Stimulated activated CD8-positive, alpha-beta memory T cell treated with anti-CD3 and anti-CD28 coated beads, Interleukin-7, amount 100 ng/mL, for 1 hour (primary cell): ENCODE measurements around the gene RDH8.

Experiments
- DNase-seq, 2 donors: peaks; one replicate each; pipeline ENCODE4 v3.0.0-alpha.2; 2020; ENCODE audit warnings: low read depth in 2 of 2

Gene RDH8

GRCh38 chr19:10036601-10037071 lies 23.4 kb downstream of the RDH8 start:
- no peak for DNase-seq

GRCh38 chr19:10037367-10037766 lies 24.1 kb downstream of the RDH8 start:
- no peak for DNase-seq

DNA sequence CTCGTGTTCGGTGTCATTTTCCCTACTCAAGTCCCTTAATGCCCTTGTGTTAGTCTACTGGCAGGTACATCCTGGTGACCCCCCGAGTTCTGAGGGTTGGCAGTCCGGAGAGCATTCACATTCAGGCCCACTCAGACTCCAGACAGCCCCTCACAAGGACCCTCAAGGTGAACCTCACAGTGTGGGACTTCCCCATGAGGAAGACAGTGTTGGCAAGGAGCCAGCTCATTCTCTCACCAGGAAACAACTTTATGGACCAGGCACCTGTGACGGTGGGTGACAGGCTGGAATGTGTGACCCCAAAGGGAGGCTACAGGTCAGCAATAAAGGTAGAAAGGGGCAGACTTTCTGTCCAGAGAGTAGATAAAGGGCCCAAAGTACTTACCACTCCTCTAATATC lies 24.5 kb downstream of the RDH8 start:
- no peak for DNase-seq

GRCh38 chr19:10043286-10043927 lies 30.1 kb downstream of the RDH8 start:
- DNase-seq, result no peak

GRCh38 chr19:10044390-10044789 lies 31.1 kb downstream of the RDH8 start:
- no peak for DNase-seq

DNA sequence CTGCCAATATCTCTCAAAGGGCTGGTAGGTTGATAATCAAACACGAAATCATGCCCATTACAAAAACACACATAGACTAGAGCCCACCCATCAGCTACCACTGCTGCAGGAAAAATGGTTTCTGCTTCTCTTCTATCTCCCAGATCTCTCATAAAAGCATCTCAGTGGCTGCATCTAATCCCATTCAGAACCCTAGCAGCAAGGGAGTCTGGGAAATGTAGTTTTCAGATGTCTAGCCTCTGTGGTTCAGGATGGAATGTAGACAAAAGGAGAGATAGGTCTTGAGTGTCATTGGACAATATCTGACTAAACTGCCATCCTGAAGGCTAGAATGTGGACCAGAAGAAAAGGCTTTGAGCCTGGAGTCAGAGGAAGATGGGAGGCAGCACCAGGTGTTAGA lies 32.1 kb downstream of the RDH8 start:
- DNase-seq, result no peak

- DNase-seq, result no peak
Observed at GRCh38 chr19:10049626-10050025, 36.3 kb downstream of the RDH8 start.

DNA sequence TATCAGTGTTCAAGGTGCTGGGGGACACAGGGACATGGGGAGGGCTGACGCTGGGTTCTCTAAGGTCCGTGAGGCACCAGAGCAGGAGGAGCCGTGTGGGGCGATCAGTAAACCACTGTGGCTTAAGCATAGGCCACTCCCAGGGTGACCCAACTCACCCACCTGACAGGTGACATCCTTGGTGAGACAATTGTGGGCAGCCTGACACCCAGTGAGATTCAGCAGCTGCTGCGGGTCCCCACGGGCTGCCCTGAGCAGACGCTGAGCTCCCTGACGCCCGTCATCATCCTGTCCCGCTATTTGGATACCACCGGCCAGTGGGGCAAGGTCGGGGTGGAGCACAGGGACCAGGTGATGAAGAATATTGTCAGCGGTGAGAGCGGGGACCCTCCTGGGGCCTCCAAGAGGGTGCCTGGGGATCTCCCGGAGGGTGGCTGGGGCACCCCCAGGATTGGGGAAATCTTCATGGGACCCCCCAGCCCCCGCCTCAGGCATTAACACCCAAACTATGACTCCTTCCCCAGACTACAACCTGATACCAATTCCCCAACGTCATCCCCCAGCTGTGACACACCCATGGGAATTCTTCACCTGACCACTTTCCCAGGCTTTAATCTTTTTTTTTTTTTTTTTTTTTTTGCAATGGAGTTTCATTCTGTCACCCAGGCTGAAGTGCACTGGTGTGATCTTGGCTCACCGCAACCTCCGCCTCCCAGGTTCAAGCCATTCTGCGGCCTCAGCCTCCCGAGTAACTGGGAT lies 39.5 kb downstream of the RDH8 start:
- no peak for DNase-seq

DNA sequence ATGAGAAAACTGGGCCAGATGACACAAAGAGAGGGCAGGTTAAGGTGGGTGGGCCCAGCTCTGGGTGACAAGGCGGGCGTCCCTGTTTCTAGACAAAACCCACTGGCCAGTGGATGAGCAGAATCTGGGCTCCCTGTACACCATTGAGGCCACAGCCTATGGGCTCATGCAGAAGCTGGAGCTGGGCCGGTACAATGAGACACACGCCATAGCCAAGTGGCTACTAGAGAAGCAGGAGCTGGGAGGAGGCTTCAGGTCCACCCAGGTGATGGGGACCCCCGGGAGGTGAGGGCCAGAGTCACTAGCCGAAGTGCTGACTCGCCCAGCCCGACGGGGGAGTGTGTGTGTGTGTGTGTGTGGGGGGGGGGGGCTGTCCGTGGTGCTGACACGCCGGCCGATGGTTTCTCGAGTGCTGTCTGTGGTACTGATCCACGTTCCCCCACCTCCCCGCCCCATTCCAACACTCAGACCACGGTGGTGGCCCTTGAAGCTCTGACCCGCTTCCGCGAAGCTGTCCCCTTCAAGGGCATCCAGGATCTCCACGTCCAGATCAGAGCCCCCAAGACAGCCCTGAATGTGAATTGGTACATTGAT lies 48.5 kb downstream of the RDH8 start:
- DNase-seq, result no peak

DNA sequence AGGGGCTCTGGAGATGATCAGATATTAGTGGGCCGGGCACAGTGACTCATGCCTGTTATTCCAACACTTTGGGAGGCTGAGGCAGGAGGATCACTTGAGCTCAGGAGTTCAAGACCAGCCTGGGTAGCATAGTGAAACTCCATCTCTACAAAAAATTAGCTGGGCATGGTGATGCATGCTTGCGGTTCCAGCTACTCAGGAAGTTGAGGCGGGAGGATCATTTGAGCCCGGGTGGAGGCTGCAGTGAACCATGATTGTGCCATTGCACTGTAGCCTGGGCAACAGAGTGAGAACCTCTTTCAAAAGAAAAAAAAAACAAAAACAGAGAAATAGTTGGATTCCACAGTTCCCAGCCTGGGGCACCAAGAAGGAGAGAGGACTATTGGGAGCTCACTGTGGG lies 54.9 kb downstream of the RDH8 start:
- no peak for DNase-seq

DNA sequence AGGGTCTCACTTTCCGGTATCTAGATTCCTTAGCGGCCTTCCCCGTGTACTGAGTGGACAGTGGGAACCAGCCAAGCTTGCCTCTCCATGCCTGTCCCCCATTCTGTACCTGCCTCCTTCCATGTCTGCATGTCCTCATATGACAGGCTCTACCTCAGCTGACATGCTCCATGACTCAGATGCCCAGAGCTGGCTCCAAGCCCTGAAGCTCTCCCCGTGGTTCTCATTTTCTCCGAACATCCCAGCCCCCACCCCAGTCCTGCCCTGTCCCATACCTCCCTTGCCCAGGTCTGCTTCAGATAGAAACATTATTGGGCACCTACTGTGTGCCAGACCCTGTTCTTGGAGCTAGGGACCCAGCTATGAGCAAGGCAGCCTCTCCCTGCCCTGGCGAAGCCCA lies 55.8 kb downstream of the RDH8 start:
- no peak for DNase-seq

DNA sequence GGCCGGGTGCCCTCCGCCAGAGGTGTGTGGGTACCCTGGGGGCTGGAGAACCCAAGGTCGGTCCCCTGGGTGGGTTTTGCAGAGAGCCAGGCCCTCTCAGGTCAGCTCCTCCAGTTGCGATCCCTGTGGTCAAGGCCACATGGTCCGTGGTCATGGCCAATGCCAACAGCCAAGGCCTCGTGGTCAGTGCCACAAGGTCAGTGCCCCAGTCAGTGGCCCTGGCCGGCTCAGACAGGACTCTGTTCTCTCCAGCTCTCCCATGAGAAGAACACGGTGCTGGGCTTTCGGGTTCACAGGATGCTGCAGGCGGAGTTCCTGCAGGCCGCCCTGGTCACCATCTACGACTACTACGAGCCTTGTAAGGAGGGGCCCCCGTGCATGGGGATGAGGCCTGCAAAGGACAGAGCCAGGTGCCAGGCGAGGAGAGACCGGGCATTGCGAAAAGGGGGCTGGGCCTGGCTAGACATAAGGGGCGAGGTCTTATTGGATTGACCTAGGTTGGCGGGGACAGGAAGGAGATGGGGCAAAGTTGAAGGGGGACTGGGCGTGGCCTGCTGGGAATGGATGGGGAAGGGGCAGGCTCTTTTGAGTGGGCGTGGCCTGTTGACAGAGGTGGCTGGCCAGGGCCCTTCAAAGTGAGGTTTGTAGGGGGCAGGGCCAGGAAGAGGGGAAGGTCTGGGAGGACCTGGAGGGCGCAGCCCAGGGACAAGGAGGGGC lies 57.6 kb downstream of the RDH8 start:
- DNase-seq, result no peak
